GM19467 (cell line): ENCODE data around the gene TMCO4.

Experiments
- ATAC-seq: cut with Tn5 transposase; IDR thresholded peaks from one replicate; pipeline ENCODE4 v1.9.1; 2021; ENCODE audit warnings: mild to moderate bottlenecking, moderate library complexity; ENCODE audit not compliant: unreplicated experiment

Gene TMCO4

DNA sequence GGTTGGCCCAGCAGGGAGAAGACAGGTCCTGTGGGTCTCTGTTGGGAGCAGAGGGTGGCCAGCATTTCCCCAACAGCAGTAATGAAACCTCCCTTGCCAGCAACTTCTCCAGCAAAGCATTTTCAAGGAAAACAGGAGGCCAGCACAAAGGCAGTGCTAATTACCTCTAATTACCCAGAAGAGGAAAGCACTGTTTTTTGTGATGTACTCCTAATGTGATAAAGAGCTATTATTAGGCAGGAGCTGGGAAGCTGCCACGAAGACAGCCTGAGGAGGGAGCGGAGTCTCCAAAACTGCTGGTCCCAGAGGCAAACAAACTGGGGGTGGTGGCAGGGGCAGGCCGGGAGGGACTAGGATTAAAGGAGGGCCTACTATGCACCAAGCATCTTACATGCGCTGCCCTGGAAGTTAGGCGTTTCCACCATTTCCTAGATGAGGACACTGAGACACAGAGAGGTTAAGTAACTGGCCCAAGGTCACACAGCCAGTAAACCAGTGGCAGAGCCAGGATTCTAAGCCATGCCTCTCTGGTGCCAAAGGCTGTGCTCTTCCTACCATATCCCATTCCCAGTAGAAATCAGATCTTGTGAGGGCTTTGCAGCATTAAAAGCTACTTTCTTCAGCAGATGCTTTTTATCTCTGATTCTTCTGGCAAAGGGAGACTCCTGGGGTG is 110.5 kb downstream of the TMCO4 start:
- no peak for ATAC-seq

DNA sequence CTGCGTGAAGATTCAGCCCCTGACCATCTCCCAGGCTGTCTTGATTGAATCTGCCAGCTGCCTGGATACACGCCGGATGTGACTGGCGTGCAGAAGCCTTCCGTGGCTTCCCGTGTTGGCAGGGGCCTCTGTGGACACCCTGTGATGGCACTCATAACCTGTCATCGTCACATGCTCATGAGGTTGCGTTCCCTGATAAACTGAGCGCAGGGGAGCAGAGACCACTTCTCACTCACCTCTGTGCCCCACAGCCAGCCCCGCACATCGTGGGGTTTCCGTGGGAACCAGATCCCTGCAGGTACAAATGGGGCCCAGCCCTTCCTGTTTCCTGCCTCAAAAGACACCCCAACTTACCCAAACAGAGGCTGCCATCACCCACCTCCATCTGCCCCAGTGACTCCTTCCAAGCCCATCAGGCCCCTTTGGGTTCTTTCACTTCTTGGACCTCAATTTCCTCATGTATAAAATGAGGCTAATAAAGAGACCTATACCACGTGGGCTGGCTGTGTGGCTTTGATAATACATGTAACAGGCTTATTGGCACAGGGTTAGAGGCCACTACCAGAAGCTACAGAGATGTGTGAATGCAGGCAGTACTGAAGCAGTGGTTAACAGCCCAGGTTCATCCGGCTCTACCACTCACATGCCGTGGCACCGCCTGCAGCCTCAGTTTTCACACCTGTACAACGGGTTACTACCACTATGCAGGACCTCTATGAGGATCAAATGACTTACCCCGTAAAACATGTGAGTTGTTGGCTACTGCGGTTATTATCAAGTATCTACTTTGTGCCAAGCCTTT is 111.5 kb downstream of the TMCO4 start:
- no peak for ATAC-seq

DNA sequence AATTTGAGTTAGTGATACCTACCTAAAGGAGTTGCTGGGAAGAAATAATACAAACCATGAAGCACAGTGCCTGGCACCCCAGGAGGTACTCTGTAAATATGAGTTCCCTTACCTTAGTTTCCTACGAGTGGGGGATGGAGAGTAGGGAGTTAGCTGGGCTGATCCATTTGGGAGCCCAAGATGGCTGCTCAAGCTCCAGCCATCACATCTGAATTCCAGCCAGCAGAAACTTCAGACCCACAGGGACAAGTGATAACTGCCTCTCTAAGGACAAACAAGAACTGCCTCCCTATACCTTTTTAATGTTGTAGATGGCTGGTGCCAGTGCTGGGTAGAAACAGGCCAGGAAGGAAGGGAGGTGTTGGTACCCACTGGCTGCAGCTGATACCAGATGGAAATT is 112.3 kb downstream of the TMCO4 start:
- no peak for ATAC-seq

DNA sequence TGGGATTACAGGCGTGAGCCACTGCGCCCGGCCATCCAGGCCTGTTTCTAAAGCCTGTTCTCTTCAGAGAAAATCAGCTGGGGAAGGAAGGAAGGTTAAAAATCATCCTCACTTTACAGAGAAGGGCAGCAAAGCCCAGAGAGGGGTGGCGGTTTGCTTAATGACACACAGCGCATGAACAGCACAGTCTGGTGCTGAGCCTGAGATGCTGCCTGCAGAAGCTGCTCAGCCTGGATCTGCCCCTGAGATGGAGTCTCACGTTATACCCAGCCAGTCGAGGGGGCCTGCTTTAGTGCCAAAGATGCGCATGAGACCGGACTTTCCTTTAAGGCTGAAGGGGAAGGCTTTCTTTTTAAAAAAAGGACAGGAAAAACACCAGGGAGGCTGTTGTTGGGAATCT is 113.7 kb downstream of the TMCO4 start:
- ATAC-seq = no peak

DNA sequence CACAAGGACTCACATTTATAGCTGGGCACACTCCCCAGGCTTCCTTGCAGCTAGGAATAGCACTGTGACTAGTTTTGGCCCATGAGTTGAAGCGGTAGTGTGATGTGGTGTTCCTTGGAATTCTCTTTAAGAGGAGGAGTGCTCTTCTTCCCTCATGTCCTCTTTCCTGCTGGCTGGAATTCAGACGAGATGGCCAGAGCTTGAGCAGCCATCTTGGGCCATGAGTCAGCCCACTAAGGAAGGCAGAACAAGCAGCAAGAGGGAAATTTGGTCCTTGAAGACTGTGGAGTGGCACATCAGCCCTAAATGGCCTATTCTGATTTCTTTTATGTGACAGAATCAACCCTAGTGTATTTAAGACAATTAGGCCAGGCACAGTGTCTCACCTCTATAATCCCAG is 115.0 kb downstream of the TMCO4 start:
- ATAC-seq = no peak

DNA sequence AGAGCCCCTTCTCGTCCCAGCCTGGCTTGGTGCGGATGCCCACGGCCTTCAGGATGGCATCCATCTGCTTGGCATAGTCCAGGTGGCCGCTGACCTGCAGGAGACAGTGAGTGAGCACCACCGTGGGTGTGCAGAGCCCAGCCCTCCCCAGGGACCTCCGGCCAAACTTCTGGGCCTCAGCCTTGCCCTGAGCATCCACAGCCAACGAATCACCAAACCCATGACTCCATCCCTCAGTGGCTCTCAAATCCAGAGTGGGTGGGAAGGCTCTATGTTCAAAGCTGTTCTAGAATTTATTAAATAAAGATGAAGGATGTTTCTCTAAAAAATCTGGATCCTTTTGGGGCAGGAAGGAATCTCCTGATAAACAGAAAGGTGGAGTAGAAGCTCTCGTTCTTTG is 116.4 kb downstream of the TMCO4 start:
- ATAC-seq = no peak

DNA sequence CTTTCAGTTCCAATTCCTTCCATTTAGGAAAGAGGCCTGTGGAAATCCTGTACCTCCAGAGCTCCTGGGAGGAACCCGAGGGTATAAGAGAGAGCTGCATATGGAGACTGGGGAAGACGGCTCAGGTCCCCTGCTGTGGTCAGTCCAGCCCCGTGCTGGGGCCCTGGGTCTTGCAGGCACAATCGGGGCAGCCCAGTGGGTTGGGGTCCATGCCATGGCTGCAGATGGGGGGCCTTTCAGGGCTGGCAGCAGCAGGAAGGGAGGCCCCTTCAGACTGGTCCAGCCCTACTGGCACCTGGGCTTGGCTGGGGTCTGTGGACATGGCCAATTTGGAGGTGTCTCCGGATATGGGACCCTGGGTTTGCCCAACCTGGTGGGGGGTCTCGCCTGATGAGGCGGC is 116.8 kb downstream of the TMCO4 start:
- ATAC-seq = no peak

DNA sequence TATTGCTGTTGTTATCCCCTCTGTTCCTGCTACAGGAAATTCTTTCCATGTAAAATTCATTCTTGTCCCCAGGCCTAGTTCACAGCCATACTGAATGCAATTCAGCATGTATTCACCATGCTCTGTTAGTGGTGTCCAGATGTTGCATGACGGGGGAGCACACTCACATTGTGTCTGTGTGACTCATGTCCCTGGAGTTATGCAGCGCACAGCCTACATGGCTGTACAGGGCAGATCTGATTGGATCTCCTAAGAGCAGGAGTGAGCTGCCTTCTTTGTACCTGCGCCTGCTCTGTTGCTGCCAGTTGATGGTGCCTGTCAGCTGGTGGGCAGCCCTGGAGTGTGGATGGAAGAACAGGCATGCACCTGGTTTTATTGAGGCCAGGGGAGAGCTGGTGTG is 117.5 kb downstream of the TMCO4 start:
- no peak for ATAC-seq

DNA sequence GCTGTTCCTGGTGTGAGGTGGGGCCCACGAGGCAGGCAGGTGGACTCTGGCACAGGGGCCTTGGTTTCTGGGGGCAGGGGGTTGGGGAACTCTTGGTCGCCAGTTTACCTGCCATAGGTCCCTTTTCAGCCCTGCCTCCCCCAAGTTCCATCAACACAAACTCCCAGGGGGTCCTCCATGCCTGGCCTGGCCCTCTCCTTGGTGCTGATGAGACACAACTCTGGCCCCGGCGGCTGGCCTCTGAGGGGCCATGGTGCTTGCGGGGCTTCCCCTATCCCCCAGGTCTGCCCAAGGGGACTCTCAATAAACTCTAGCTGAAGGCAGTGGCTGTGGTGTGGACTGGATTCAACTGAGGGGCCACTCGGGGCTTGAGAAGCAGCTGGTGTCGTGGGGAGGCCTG is 119.1 kb downstream of the TMCO4 start:
- ATAC-seq = no peak

DNA sequence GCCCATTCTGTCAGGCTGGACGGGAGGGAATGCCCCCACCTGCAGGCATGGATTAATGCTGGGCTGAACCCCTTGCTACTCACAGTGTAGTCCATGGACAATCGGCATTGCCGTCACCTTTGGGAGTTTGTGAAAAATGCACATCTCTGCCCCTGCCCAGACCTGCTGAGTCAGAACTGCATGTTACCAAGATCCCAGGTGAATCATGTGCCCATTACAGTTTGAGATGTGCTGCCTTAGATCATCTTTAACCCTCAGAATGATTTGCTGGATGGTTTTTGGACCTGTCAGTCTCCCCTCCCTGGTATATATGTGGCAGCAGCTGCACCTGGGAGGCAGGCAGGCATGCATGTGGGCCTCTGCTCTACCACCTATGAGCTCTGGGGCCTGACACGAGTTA is 120.0 kb downstream of the TMCO4 start:
- no peak for ATAC-seq

DNA sequence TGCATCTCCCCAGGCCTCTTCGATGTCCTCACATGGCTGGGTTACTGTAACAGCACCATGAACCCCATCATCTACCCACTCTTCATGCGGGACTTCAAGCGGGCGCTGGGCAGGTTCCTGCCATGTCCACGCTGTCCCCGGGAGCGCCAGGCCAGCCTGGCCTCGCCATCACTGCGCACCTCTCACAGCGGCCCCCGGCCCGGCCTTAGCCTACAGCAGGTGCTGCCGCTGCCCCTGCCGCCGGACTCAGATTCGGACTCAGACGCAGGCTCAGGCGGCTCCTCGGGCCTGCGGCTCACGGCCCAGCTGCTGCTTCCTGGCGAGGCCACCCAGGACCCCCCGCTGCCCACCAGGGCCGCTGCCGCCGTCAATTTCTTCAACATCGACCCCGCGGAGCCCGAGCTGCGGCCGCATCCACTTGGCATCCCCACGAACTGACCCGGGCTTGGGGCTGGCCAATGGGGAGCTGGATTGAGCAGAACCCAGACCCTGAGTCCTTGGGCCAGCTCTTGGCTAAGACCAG is 120.7 kb downstream of the TMCO4 start:
- no peak for ATAC-seq

DNA sequence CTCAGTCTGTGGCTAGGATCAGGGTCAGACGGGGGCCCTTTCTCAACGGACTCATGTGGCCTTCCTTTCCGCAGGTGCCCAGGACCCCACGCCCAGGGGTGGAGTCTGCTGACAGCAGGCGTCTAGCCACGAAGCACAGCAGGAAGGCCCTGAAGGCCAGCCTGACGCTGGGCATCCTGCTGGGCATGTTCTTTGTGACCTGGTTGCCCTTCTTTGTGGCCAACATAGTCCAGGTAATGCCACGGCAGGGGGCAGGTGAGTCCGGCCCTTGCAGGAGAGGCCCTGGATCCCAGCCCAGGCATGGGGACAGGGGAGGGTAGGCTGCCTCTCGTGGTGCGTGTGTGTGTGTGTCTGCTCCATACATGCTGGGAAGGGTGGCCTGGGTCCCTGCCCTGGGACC is 121.2 kb downstream of the TMCO4 start:
- no peak for ATAC-seq

DNA sequence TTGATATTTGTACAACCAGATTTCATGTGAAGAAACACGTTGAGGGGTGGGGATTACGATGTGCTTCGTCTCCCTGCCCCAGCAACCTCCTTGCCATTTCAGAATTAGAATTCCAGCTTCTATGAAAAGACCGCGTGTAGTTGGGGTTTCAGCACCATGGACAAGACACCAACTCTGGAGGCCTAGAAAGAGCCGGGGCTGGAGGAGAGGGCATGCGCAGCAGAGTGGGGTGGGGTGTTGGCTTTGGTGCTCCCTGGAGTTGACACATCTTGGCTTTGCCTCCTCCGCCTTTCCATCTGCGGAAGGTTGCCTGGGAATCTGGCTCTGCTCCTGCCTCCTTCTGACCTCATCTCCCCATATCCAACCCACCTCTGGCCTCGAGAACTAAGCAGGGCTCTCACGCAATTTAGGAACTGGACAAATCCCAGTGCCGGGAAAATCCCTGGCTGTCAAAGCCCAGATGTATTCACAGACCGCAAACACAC is 123.2 kb downstream of the TMCO4 start:
- no peak for ATAC-seq

DNA sequence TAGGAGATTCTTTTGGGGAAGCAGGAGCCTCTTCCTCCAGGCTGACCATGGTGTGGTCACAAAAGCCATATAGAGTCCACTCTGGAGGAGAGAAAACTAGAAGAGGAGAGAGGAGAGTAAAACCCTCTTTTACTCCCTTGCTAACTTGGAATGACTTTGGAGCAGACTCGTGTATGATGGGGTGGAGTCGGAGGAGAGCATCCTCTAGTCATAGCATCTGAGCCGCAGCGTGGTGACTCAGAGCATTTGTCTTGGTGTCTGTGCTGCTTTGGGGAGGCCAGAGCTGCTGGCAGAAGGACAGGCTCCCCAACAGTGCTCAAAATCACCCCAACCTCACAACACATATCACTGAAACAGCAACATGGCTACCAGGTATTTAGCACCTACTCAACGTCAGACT is 123.9 kb downstream of the TMCO4 start:
- no peak for ATAC-seq

DNA sequence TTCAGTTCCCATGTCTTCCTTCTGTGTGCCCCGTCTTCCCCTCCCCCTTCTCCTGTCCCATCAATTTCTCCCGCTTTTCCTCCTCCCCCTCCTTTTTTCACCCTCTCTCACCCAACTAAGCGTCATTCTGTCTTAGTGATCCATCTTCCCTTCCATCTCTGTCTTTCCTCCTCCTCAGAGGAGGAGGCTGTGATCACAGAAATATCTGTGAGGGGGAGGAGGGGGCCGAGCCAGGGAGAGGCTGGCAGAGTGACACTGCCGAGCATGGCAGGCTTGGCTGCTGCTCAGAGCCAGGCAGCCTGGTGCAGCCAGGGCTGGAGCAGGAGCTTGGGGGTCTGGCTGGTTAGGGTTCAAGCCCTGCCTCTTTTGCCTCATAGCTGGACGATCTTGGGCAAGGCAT is 127.5 kb downstream of the TMCO4 start:
- ATAC-seq = no peak

DNA sequence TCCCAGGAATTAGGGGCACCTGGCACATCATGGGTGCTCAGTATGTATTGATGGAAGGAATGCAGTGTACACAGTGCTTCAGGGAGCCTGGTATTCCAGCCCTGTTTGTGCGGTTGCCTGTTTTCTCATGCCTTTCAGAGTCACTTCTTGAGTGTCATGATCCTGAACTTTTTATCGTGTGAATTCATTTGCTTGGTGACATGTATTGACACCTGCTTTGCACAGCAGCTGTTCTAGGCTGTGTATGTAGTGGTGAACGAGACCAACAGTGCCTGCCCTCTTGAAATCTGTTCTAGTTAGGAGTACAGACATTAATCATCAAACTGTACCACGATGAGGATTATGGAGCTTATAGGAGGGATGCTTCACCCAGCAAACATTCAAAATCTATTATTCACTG is 128.9 kb downstream of the TMCO4 start:
- no peak for ATAC-seq

DNA sequence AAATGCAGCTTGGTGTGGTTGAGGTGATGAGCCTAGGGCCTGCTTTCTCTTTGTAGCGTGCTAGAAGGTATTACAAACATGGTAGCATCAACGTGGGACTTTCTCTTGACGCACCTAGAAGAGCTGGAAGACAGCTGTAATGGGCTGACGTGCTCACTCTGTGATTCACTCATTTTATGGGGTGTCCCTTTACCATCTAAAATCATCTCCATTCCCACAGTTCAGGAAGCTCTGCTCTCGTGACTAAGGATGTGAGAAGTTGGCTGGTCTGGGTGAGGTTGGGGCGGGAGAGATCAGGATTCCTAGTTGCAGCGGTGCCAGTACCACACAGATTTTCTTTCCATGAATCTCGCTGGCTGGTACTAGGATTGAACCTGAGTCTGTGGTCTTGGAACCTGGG is 130.8 kb downstream of the TMCO4 start:
- ATAC-seq = no peak

DNA sequence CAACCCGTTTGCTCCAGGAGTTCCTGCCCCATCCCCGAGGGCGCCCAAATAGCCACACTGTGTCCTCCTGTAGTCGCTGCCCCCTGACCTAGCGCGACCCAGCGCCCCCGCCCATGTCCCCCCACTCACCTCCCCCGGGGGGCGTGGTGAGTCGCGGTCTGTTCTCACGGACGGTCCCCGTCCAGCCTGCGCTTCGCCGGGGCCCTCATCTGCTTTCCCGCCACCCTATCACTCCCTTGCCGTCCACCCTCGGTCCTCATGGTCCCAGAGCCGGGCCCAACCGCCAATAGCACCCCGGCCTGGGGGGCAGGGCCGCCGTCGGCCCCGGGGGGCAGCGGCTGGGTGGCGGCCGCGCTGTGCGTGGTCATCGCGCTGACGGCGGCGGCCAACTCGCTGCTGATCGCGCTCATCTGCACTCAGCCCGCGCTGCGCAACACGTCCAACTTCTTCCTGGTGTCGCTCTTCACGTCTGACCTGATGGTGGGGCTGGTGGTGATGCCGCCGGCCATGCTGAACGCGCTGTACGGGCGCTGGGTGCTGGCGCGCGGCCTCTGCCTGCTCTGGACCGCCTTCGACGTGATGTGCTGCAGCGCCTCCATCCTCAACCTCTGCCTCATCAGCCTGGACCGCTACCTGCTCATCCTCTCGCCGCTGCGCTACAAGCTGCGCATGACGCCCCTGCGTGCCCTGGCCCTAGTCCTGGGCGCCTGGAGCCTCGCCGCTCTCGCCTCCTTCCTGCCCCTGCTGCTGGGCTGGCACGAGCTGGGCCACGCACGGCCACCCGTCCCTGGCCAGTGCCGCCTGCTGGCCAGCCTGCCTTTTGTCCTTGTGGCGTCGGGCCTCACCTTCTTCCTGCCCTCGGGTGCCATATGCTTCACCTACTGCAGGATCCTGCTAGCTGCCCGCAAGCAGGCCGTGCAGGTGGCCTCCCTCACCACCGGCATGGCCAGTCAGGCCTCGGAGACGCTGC is 133.9 kb downstream of the TMCO4 start:
- no peak for ATAC-seq

DNA sequence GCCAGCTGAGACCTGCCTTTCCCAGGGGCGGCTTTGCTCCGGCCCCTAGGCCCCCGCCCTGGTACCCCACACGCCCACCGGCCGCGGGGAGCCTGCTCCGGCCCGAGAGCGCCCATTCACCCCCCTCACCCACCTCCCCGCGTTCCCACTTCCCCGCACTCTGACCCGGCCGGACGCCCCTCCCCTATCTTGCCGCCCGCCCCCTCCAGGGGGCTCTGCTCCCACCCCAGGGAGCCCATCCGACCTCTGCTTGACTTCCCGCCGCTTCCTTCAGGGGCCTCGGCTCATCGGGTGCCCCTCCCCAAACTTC is 134.6 kb downstream of the TMCO4 start:
- ATAC-seq = no peak

DNA sequence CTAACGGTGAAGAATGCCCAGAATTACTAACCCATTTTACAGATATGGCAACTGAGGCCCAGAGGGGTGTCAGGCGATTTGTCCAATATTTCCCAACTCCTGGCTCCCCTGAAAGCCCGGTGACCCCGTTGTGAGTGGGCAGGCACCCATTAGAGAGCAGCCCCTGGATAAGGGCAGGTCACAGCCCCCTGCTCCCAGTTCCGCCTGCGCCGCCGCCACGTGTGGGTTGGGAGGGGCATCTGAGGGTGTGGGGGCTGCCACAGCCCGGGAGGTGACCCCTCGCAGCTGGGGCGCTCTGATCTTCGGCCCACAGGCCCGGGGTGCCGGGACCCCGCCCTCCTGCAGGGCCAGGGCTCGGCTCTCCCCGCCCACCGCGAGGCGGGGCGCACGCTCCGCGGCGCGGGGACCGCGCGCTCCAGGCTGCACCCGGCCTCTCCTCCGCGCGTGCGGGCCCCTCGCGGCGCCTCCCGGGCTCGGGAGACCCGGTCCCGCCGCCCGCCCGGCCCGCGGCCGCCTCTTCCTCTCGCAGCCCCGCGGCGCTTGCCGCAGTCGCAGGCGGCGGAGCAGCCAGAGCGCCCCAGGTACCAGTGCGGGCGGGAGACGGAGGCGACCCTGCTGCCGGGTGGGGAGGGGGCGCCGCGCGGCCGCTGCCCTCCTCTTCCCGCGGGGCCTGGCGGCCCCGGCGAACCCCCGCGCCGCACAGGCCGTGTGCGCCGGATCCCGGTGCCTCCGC is 135.1 kb downstream of the TMCO4 start, which contains the start of gene HTR6:
TSS of gene HTR6 (plus strand) at position 423 of the 733 bp plus-strand sequence. CDS start 879 bp downstream, outside the sequence.
- ATAC-seq = no peak
